HAP-1 (cell line): ENCODE measurements around the gene FBXW7.

Source experiments
- DNase-seq, 2 experiments: peaks; one replicate each; pipeline ENCODE4 v3.0.0-alpha.2; 2016 to 2020; ENCODE audit warnings: low spot score in 2 of 2
- H3K27me3 ChIP-seq: fragments of 250-450 bp; sonication (Bioruptor Pico); 2 replicates; pipeline ENCODE4 v1.5.1; 2020; ENCODE audit warnings: low read depth, mild to moderate bottlenecking, moderate library complexity
- H3K36me3 ChIP-seq: fragments of 250-450 bp; sonication (Bioruptor Pico); replicated peaks from 2 replicates; pipeline ENCODE4 v1.5.1; 2020; ENCODE audit warnings: mild to moderate bottlenecking
- H3K4me1 ChIP-seq: fragments of 250-450 bp; sonication (Bioruptor Pico); 2 replicates; pipeline ENCODE4 v1.5.1; 2020; ENCODE audit warnings: mild to moderate bottlenecking
- H3K4me3 ChIP-seq: fragments of 250-450 bp; sonication (Bioruptor Pico); 2 replicates; pipeline ENCODE4 v1.5.1; 2020; ENCODE audit warnings: mild to moderate bottlenecking, moderate library complexity
- H3K9me3 ChIP-seq: fragments of 250-450 bp; sonication (Bioruptor Pico); 2 replicates; pipeline ENCODE4 v1.5.1; 2020; ENCODE audit warnings: mild to moderate bottlenecking, moderate library complexity
- in situ Hi-C: fragments of 300-500 bp; cut with MboI; formaldehyde crosslinking; loops from 3 replicates; pipeline ENCODE4 v1.14.3; 2020; ENCODE audit warnings: low sequenced_read_pairs, inconsistent platforms, mixed read lengths

FBXW7 gene

DNA sequence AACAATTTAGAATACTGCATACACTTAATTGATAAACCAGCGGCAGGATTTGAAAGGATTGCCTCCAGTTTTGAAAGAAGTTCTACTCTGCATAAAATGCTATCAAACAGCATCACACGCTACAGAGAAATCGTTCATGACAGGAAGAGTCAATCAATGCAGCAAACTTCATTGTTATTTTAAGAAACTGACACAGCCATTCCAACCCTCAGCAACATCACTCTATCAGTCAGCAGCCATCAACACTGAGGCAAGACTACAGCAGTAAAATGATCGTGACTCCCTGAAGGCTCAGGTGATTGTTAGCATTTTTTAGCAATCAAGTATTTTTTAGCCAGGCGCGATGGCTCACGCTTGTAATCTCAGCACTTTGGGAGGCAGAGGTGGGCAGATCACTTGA is 98.3 kb downstream of the FBXW7 start:
- in situ Hi-C loops = no loop called here
- no peak for DNase-seq
- no peaks in the 10 kb centered on the region for H3K27me3 ChIP-seq
- no peaks in the 10 kb centered on the region for H3K36me3 ChIP-seq
- no peaks in the 10 kb centered on the region for H3K9me3 ChIP-seq
- H3K4me1 ChIP-seq = peaks cover 12% of the 10 kb centered on the region
- H3K4me3 ChIP-seq = no peak overlapping the region

DNA sequence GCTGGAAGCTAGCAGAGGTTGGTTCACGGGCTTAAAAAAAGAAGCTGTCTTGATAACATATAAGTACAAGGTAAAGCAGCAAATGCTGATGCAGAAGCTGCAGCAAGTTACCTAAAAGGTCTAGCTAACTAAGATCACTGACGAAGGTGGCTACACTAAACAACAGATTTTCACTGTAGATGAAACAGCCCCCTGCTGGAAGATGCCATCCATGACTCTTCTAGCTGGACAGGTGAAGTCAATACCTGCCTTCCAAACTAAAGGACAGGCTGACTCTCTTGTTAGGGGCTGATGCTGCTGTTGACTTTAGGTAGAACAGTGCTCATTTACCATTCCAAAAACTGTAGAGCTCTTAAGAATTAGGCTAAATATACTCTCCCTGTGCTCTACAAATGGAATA is 99.5 kb downstream of the FBXW7 start:
- H3K36me3 ChIP-seq = no peaks in the 10 kb centered on the region
- no peaks in the 10 kb centered on the region for H3K9me3 ChIP-seq
- H3K27me3 ChIP-seq = no peaks in the 10 kb centered on the region
- in situ Hi-C loops = no loop called here
- no peak overlapping the region for H3K4me3 ChIP-seq
- H3K4me1 ChIP-seq = peaks cover 12% of the 10 kb centered on the region
- no peak for DNase-seq

DNA sequence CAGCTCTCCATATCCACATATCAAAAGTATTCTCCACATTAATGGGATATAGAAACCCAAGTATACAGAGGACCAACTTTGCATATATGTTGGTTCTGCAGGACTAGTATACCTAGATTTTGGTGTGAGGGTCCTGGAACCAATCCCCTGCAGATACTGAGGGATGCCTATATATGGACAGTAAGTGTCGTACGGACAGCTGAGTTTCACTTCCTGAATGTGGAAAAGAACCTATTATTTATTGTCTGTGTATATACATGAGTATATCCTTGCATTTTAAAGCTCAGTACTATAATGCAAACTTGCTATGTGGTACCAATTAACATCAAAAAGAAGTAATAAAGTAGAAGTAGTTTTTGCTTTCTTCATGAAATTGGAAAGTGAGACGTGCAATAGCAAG is 101.9 kb downstream of the FBXW7 start:
- Histone ChIP-seq H3K4me3 (no peak overlapping the region), H3K36me3 (no peaks in the 10 kb centered on the region), H3K4me1 (peaks cover 12% of the 10 kb centered on the region), H3K27me3 (no peaks in the 10 kb centered on the region), H3K9me3 (no peaks in the 10 kb centered on the region)
- in situ Hi-C loops = no loop called here
- DNase-seq = peak in 1 of 2 experiments; percentile 54

DNA sequence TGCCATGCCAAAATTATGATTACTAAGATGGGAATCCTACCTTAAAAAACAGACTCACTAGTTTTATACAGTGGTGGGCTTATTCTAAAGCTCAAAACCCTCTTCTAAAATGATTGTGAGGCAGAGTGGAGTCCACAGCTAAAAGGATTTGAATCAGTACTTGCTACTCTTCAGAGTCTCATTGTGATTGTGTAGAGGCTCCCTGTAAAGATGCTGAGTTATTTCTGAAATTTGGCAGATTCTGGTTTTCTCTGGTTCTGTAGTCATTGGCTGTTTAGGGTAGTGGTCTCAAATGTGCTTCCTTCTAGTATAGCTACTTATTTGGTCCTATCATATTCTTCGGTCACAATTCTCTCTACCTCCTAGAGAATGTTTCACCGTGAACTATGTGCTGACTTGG is 104.1 kb downstream of the FBXW7 start:
- Histone ChIP-seq H3K4me1 (peaks cover 12% of the 10 kb centered on the region), H3K27me3 (no peaks in the 10 kb centered on the region), H3K4me3 (no peak overlapping the region), H3K36me3 (no peaks in the 10 kb centered on the region), H3K9me3 (no peaks in the 10 kb centered on the region)
- in situ Hi-C loops = no loop called here
- no peak for DNase-seq

DNA sequence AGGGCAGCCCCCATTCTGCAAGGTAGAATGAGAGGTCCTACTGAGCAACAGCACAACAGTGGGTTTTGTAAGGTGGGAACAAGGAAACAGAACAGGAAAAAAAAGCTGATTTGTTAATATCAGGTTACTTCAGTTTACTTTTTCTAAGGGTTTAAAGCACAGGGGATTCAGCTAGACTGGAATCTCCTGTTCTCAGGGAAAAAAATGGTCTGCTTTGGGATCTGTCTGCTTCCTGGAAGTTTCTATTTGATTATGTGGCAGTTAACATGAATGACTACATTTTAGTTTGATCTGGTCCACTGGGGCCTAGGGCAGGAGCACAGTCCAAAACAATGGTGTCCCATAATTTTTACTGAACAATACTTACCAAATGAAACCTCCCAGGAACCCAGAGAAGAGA is 104.6 kb downstream of the FBXW7 start:
- no peak overlapping the region for H3K4me3 ChIP-seq
- no peaks in the 10 kb centered on the region for H3K27me3 ChIP-seq
- H3K4me1 ChIP-seq = peaks cover 12% of the 10 kb centered on the region
- no peaks in the 10 kb centered on the region for H3K9me3 ChIP-seq
- in situ Hi-C loops = no loop called here
- no peaks in the 10 kb centered on the region for H3K36me3 ChIP-seq
- no peak for DNase-seq

DNA sequence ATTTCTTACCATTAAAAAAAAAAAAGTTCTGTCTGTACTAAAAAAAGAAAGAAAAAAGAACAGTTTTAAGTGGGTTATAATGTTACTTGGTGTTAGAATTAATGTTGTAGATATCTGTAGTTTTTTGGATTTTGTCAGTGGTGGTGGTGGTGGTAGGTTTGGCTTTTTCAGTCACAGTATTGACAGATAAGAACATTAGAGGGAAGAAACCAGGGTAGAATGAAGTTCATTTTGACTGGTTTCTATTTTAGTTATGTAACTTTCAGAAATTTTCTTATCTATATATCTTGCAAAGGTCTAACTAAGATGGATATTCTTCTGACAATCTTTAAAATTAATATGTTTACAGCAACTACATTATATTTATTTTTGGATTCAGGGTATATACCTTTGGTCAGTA is 105.4 kb downstream of the FBXW7 start:
- in situ Hi-C loops = no loop called here
- H3K36me3 ChIP-seq = no peaks in the 10 kb centered on the region

DNA sequence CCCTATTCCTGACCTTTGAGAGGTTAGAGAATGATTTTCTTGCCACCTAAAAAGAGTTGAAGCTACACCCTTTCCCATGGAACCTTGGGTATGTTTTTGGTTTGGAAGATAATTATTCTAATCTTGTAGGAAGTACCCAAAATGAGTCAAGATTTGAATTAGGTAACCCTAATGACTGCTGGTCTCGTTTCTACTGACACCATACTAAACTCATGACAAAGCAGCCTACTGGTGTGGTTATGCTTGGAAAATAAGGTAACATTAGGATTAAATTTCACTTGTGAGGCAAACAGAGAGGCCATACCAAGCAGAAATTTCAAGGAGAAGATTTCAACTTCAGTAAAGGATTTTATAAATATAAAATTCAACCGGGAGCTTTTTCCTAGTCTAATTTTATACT is 107.9 kb downstream of the FBXW7 start:
- no peak for DNase-seq
- H3K36me3 ChIP-seq = no peaks in the 10 kb centered on the region
- H3K4me1 ChIP-seq = no peaks in the 10 kb centered on the region
- in situ Hi-C loops = no loop called here
- H3K9me3 ChIP-seq = no peaks in the 10 kb centered on the region
- H3K27me3 ChIP-seq = no peaks in the 10 kb centered on the region
- H3K4me3 ChIP-seq = no peak overlapping the region

More for the DNA sequence above, 105.4 kb downstream of the FBXW7 start:
- peaks cover 12% of the 10 kb centered on the region for H3K4me1 ChIP-seq
- no peaks in the 10 kb centered on the region for H3K27me3 ChIP-seq
- no peaks in the 10 kb centered on the region for H3K9me3 ChIP-seq
- no peak for DNase-seq
- no peak overlapping the region for H3K4me3 ChIP-seq

DNA sequence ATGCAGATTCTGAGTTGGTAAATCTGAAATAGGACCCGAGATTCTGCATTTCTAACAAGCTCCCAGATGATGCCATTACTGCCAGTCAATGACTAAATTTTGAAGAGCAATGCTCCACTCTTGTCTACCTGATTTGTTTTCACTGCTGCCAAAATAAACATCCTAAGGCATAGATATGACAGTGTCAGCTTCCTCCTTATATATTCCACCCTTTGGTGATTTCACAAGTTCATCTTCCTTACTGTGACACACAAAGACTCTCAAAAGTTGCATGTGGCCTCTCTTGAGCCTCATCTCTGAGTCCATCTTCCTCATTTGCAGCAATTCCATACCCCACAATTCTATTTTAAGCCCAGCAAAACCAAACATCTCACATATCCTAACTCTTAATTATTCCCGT is 110.9 kb downstream of the FBXW7 start:
- Histone ChIP-seq H3K9me3 (no peaks in the 10 kb centered on the region), H3K27me3 (no peaks in the 10 kb centered on the region), H3K4me1 (no peaks in the 10 kb centered on the region), H3K4me3 (no peak overlapping the region), H3K36me3 (no peaks in the 10 kb centered on the region)
- in situ Hi-C loops = loop anchor here (25.0 kb wide), 1 partner anchor 662 kb away; no protein-coding TSS in a partner anchor
- DNase-seq = no peak

DNA sequence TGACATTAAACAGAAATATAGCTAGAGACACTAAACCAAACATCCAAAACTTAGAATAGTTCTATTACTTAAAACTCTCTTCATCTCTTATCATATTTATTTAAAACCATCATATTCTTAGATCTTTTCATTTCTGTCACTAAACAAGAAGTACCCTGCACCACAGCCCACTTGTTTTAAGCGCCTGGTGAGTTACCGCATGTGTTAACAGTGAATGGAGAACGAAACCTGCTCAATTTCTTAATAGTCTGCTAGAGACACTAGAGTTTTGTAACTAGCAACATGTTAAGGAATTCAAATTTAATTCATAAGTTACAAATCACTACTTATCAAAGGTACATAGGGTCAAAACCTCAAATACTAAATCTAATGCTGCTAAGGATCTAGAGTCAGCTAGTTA is 111.5 kb downstream of the FBXW7 start:
- no peaks in the 10 kb centered on the region for H3K27me3 ChIP-seq
- DNase-seq = no peak
- in situ Hi-C loops = loop anchor here (25.0 kb wide), 1 partner anchor 663 kb away; no protein-coding TSS in a partner anchor
- no peaks in the 10 kb centered on the region for H3K36me3 ChIP-seq
- no peaks in the 10 kb centered on the region for H3K4me1 ChIP-seq
- no peaks in the 10 kb centered on the region for H3K9me3 ChIP-seq
- no peak overlapping the region for H3K4me3 ChIP-seq

DNA sequence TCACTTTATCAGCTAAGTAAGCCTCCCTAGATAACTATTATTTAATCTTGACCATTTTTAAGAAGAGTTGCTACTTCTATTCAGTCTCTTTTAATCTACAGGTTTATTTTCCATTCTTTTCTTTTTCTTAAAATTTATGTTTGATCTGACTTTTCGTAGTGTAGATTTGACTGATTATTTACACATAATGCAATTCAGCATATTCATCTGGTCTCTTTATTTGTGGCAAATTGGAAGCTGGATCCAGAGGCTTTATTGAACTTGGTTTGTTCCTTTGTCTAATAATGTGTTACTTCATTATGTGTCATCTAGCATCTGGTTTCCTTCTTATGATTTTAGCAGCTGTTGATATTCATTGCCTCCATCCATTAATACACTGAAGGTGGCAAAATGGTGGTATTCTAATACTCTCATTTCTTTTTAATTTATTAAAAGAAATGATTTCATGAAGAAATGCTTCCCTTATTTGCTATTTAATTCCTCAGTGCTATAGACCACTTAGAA is 113.0 kb downstream of the FBXW7 start:
- Histone ChIP-seq H3K9me3 (no peaks in the 10 kb centered on the region), H3K4me1 (no peaks in the 10 kb centered on the region), H3K27me3 (no peaks in the 10 kb centered on the region), H3K4me3 (no peak overlapping the region), H3K36me3 (no peaks in the 10 kb centered on the region)
- DNase-seq = no peak
- in situ Hi-C loops = loop anchor here (25.0 kb wide), 1 partner anchor 664 kb away; no protein-coding TSS in a partner anchor

DNA sequence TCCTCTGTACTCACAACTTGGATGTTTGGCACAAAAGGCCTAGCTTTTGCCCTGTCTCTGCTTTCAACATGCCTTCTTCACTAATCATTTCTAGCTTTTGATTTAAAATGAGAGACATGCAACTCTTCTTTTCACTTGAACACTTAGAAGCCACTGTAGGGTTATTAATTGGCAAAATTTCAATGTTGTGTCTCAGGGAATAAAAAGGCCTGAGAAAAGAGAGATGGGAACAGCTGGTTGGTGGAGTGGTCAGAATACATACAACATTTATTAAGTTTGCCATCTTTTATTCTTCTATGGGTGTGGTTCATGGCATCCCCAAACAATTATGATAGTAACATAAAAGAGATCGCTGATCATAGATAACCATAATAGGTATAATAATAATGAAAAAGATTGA is 114.3 kb downstream of the FBXW7 start:
- DNase-seq = no peak
- Histone ChIP-seq H3K4me1 (no peaks in the 10 kb centered on the region), H3K9me3 (no peaks in the 10 kb centered on the region), H3K36me3 (no peaks in the 10 kb centered on the region), H3K27me3 (no peaks in the 10 kb centered on the region), H3K4me3 (no peak overlapping the region)
- in situ Hi-C loops = loop anchor here (25.0 kb wide), 1 partner anchor 666 kb away; no protein-coding TSS in a partner anchor

DNA sequence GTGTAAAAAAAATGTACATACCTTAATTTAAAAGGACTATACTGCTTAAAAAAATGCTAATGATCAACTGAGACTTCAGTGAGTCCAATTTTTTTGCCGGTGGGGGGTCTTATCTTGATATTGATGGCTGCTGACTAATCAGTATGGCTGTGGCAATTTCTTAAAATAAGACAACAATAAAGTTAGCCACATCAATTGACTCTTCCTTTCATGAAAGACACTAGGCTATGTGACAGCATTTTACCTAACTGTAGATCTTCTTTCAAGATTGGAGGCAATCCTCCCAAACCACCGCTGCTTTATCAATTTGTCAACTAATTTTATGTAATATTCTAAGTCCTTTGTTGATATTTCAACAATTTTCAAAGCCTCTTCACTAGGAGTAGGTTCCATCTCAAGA is 116.1 kb downstream of the FBXW7 start:
- in situ Hi-C loops = loop anchor here (25.0 kb wide), 1 partner anchor 667 kb away; no protein-coding TSS in a partner anchor
- no peaks in the 10 kb centered on the region for H3K4me1 ChIP-seq
- no peaks in the 10 kb centered on the region for H3K27me3 ChIP-seq
- H3K4me3 ChIP-seq = no peak overlapping the region
- DNase-seq = no peak
- H3K9me3 ChIP-seq = no peaks in the 10 kb centered on the region
- no peaks in the 10 kb centered on the region for H3K36me3 ChIP-seq

DNA sequence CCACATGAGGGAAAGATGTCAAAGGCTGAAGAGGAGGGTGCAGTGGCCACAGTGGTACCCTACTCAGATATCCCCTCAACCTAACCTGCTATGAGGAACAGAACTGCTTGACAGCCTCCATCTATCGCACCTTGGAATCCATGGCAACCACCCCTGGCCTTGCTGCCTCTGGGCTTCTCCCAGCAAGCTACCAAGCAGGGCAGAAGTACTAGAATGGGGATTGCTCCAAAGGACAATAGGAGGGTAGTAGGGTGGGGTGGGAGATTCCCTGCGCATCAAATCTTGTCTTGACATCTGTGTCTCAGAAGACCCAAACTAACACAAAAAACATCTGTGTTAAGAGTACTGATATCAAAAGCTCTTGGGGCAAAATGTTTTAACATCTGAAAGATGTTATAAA is 118.2 kb downstream of the FBXW7 start:
- no peaks in the 10 kb centered on the region for H3K9me3 ChIP-seq
- H3K27me3 ChIP-seq = no peaks in the 10 kb centered on the region
- in situ Hi-C loops = loop anchor here (25.0 kb wide), 1 partner anchor 670 kb away; no protein-coding TSS in a partner anchor
- DNase-seq = no peak
- no peaks in the 10 kb centered on the region for H3K36me3 ChIP-seq
- no peak overlapping the region for H3K4me3 ChIP-seq
- no peaks in the 10 kb centered on the region for H3K4me1 ChIP-seq

DNA sequence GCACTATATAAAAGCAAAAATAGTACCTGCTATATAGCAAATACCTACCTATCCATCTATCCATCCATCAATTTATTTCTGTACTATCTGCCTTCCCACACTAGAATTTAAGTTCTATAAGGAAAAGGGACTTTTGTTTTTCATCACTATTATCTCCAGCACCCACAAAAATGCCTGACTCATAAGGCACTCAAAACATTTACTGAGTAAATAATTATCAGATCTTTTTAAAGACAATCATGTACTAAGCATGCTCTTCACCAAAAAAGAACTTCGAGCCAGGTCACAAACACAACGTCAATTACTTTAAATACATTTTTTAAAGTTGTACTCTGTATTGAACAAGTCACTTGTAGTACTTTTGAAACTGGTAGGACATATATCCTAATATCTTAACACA is 119.9 kb downstream of the FBXW7 start:
- no peak for DNase-seq

More for the DNA sequence above, 119.9 kb downstream of the FBXW7 start:
- H3K36me3 ChIP-seq = no peaks in the 10 kb centered on the region
- H3K4me1 ChIP-seq = no peaks in the 10 kb centered on the region
- no peak overlapping the region for H3K4me3 ChIP-seq
- in situ Hi-C loops = loop anchor here (25.0 kb wide), 1 partner anchor 671 kb away; no protein-coding TSS in a partner anchor
- H3K9me3 ChIP-seq = no peaks in the 10 kb centered on the region
- no peaks in the 10 kb centered on the region for H3K27me3 ChIP-seq
